A549 (cell line): Measurements from ENCODE around the gene MIR17HG. TPM values are rescaled to one million over a fixed set of nuclear protein-coding genes. Genes with fewer than 3 reads are reported as not detected.

Source experiments
- ATAC-seq, 2 experiments: fragments of 200-7000 bp in 1 of 2; fragments of >200 bp in 1 of 2; cut with Nextera tagmentation in 1 of 2; cut with Tn5 transposase in 1 of 2; 3 replicates each; pipeline versions ENCODE4 v1.8.0 to v1.9.1; 2018 to 2020; ENCODE audit warnings: mild to moderate bottlenecking in 1 of 2, moderate library complexity in 1 of 2
- CTCF ChIA-PET: fragments of 300-600 bp; sonication (Branson Sonifier 250); formaldehyde crosslinking; extraction: SDS; loops from one replicate; lab custom pipeline; 2021; ENCODE audit warnings: antibody characterized with exemption, inconsistent platforms; lab: Yijun Ruan, JAX
- POLR2A ChIA-PET: fragments of 350-600 bp; formaldehyde crosslinking; extraction: SDS; loops from one replicate; lab custom pipeline; 2021; ENCODE audit warnings: antibody characterized with exemption, inconsistent platforms; lab: Yijun Ruan, JAX
- DNase-seq, 2 experiments: peaks; one replicate each; pipeline versions ENCODE4 v3.0.0 to v3.0.0-alpha.2; 2011 to 2016; ENCODE audit warnings: low read depth in 1 of 2, low spot score in 1 of 2
- FAIRE-seq: peaks from 2 replicates; lab custom pipeline; 2011; peaks lifted over from hg19 to GRCh38; lab: Jason Lieb, UNC
- H3K27ac ChIP-seq, 2 experiments: fragments of >200 bp; sonication (Bioruptor Twin); formaldehyde crosslinking; 3 replicates each; pipeline ENCODE4 v1.5.1; 2016 to 2017
- H3K4me1 ChIP-seq: fragments of >200 bp; sonication (Bioruptor Twin); formaldehyde crosslinking; 3 replicates; pipeline ENCODE4 v1.6.1; 2016
- H3K4me2 ChIP-seq: fragments of >200 bp; sonication (Bioruptor Twin); formaldehyde crosslinking; 3 replicates; pipeline ENCODE4 v1.6.1; 2016
- H3K4me3 ChIP-seq: fragments of >200 bp; sonication (Bioruptor Twin); formaldehyde crosslinking; 3 replicates; pipeline ENCODE4 v1.5.1; 2016
- H3K9me3 ChIP-seq: fragments of >200 bp; sonication (Bioruptor Twin); formaldehyde crosslinking; 3 replicates; pipeline ENCODE4 v1.6.1; 2016
- ATOH8 ChIP-seq: fragments of 250-450 bp; sonication (Bioruptor Pico); IDR thresholded peaks from 2 replicates; pipeline ENCODE4 v1.5.0; 2020; ENCODE audit warnings: low read depth, mild to moderate bottlenecking, moderate library complexity
- CBX2 ChIP-seq: fragments of 200-600 bp; sonication (generic); IDR thresholded peaks from 2 replicates; pipeline ENCODE4 v1.6.1; 2016; ENCODE audit warnings: low read depth, mild to moderate bottlenecking, borderline replicate concordance
- CBX8 ChIP-seq: fragments of 200-600 bp; sonication (generic); IDR thresholded peaks from 2 replicates; pipeline ENCODE4 v1.6.1; 2016
- CEBPB ChIP-seq, 2 experiments: fragments of >200 bp in 1 of 2; sonication (Bioruptor Twin) in 1 of 2; formaldehyde crosslinking in 1 of 2; IDR thresholded peaks; 2 replicates each; pipeline ENCODE4 v1.6.1; 2012 to 2016
- CHD2 ChIP-seq: fragments of 150-350 bp; IDR thresholded peaks from 2 replicates; pipeline ENCODE4 v1.6.1; 2014; ENCODE audit warnings: low read length; ENCODE audit not compliant: partially characterized antibody
- FOSB ChIP-seq: fragments of 250-450 bp; sonication (Bioruptor Pico); IDR thresholded peaks from 2 replicates; pipeline ENCODE4 v1.5.0; 2020; ENCODE audit warnings: mild to moderate bottlenecking, moderate library complexity
- GATA3 ChIP-seq: IDR thresholded peaks from 2 replicates; pipeline ENCODE4 v1.6.1; 2012; ENCODE audit warnings: borderline replicate concordance
- HES2 ChIP-seq: fragments of >200 bp; sonication (Bioruptor Twin); formaldehyde crosslinking; IDR thresholded peaks from 2 replicates; pipeline ENCODE4 v1.6.1; 2016
- HOXA7 ChIP-seq: fragments of 250-450 bp; sonication (Bioruptor Pico); IDR thresholded peaks from 2 replicates; pipeline ENCODE4 v1.5.0; 2020; ENCODE audit warnings: mild to moderate bottlenecking, moderate library complexity
- HOXB13 ChIP-seq: fragments of 250-450 bp; sonication (Bioruptor Pico); IDR thresholded peaks from 2 replicates; pipeline ENCODE4 v1.5.0; 2020; ENCODE audit warnings: low read depth, mild to moderate bottlenecking, moderate library complexity
- JUN ChIP-seq, 2 experiments: fragments of >200 bp; sonication (Bioruptor Twin); formaldehyde crosslinking; IDR thresholded peaks; 2 replicates in 1 of 2; 3 replicates in 1 of 2; pipeline ENCODE4 v1.6.1; 2016 to 2017
- JUNB ChIP-seq: fragments of >200 bp; sonication (Bioruptor Twin); formaldehyde crosslinking; IDR thresholded peaks from 2 replicates; pipeline ENCODE4 v1.6.1; 2016
- KDM1A ChIP-seq: fragments of 200-600 bp; sonication (generic); IDR thresholded peaks from 2 replicates; pipeline ENCODE4 v1.6.1; 2016; ENCODE audit warnings: low read depth, mild to moderate bottlenecking
- KDM5A ChIP-seq: fragments of 200-600 bp; sonication (generic); IDR thresholded peaks from 2 replicates; pipeline ENCODE4 v1.6.1; 2016; ENCODE audit warnings: antibody characterized with exemption, mild to moderate bottlenecking
- MAFK ChIP-seq: fragments of 450-650 bp; IDR thresholded peaks from 2 replicates; pipeline ENCODE4 v1.6.1; 2014; ENCODE audit not compliant: partially characterized antibody
- MAZ ChIP-seq: fragments of 150-350 bp; IDR thresholded peaks from 2 replicates; pipeline ENCODE4 v1.6.1; 2014; ENCODE audit warnings: antibody characterized with exemption, low read depth, low read length, borderline replicate concordance
- NPAS2 ChIP-seq: fragments of 250-450 bp; sonication (Bioruptor Pico); IDR thresholded peaks from 2 replicates; pipeline ENCODE4 v1.8.0; 2022; ENCODE audit warnings: mild to moderate bottlenecking, moderate library complexity, borderline replicate concordance
- NR3C1 ChIP-seq: fragments of >200 bp; sonication (Bioruptor Twin); formaldehyde crosslinking; IDR thresholded peaks from 3 replicates; pipeline ENCODE4 v1.6.1; 2017
- PBX3 ChIP-seq: IDR thresholded peaks from 2 replicates; pipeline ENCODE4 v1.6.1; 2012
- SMC3 ChIP-seq: fragments of >200 bp; sonication (Bioruptor Twin); formaldehyde crosslinking; IDR thresholded peaks from 3 replicates; pipeline ENCODE4 v1.6.1; 2018; ENCODE audit warnings: inconsistent platforms
- SREBF2 ChIP-seq: fragments of 450-650 bp; IDR thresholded peaks from 2 replicates; pipeline ENCODE4 v1.6.1; 2014; ENCODE audit warnings: mild to moderate bottlenecking, moderate library complexity
- TFCP2L1 ChIP-seq: fragments of 250-450 bp; sonication (Bioruptor Pico); IDR thresholded peaks from 2 replicates; pipeline ENCODE4 v1.5.0; 2021; ENCODE audit warnings: mild to moderate bottlenecking
- ZC3H11A ChIP-seq: fragments of 450-650 bp; IDR thresholded peaks from 2 replicates; pipeline ENCODE4 v1.6.1; 2014; ENCODE audit warnings: antibody characterized with exemption, mild to moderate bottlenecking
- ZFP36 ChIP-seq: fragments of 450-650 bp; IDR thresholded peaks from 2 replicates; pipeline ENCODE4 v1.6.1; 2014; ENCODE audit warnings: borderline replicate concordance; ENCODE audit not compliant: partially characterized antibody
- WGBS: methylation state at CpG from one replicate; pipeline ENCODE4 v1.1.6; 2017; ENCODE audit errors: missing lambda C conversion rate; 5-methylcytosine and 5-hydroxymethylcytosine counted together
- polyA plus RNA-seq, 4 experiments: library from polyadenylated mRNA; depleted of rRNA in 3 of 4; stranded (reverse); fragments of >200 nt; fragmentation: RNase III in 1 of 4; extraction: RNeasy Plus Mini Kit Qiagen cat#74134 plus additional on column Dnase treatment in 1 of 4; gene quantifications; 2 replicates in 3 of 4; 3 replicates in 1 of 4; pipeline ENCODE4 v1.2.3, GENCODE V29; 2011 to 2017
- TF ChIP-seq, protein P1 (sequence below): fragments of 250-450 bp; sonication (Bioruptor Pico); IDR thresholded peaks from 2 replicates; pipeline ENCODE4 v1.5.0; 2021; ENCODE audit warnings: mild to moderate bottlenecking, moderate library complexity, borderline replicate concordance
- TF ChIP-seq, protein P2 (sequence below): fragments of 450-650 bp; IDR thresholded peaks from 2 replicates; pipeline ENCODE4 v1.6.1; 2014; ENCODE audit warnings: antibody characterized with exemption

MIR17HG gene
- polyA plus RNA-seq, 2 of the 4 experiments (the other 2 are of a cell fraction), result 4.9 to 7.3 TPM

GRCh38 chr13:91328726-91329125 lies 18.8 kb upstream of the MIR17HG start:
- WGBS, result 2% methylated on average over 1 of the region's 1 CpG
- TF ChIP-seq HOXB13 (no peak), MAFK (no peak), TFCP2L1 (CRISPR knock-in tag) (no peak), MAZ (no peak), KDM1A (no peak), ZC3H11A (no peak), ZFP36 (no peak), SMC3 (no peak), ATOH8 (CRISPR knock-in tag) (no peak)
- TF ChIP-seq, protein P1, sequence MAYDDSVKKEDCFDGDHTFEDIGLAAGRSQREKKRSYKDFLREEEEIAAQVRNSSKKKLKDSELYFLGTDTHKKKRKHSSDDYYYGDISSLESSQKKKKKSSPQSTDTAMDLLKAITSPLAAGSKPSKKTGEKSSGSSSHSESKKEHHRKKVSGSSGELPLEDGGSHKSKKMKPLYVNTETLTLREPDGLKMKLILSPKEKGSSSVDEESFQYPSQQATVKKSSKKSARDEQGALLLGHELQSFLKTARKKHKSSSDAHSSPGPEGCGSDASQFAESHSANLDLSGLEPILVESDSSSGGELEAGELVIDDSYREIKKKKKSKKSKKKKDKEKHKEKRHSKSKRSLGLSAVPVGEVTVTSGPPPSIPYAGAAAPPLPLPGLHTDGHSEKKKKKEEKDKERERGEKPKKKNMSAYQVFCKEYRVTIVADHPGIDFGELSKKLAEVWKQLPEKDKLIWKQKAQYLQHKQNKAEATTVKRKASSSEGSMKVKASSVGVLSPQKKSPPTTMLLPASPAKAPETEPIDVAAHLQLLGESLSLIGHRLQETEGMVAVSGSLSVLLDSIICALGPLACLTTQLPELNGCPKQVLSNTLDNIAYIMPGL, result no peak
- TF ChIP-seq, protein P2, sequence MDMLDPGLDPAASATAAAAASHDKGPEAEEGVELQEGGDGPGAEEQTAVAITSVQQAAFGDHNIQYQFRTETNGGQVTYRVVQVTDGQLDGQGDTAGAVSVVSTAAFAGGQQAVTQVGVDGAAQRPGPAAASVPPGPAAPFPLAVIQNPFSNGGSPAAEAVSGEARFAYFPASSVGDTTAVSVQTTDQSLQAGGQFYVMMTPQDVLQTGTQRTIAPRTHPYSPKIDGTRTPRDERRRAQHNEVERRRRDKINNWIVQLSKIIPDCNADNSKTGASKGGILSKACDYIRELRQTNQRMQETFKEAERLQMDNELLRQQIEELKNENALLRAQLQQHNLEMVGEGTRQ, result no peak
- TF ChIP-seq, all 56 proteins: peak for 0
- ChIA-PET POLR2A (interaction anchor here (1.2 kb wide), 1 partner anchor 21 kb away, joined by 3 read pairs; no protein-coding TSS in a partner anchor), CTCF (no interaction called here)
- no peaks in the 10 kb centered on the region for H3K9me3 ChIP-seq
- H3K4me2 ChIP-seq, result no peak overlapping the region
- no peaks in the 10 kb centered on the region for H3K4me1 ChIP-seq
- ATAC-seq (no peak), DNase-seq (no peak), FAIRE-seq (no peak)
- H3K27ac ChIP-seq, result no peak overlapping the region
- H3K4me3 ChIP-seq, result no peak overlapping the region

- TF ChIP-seq PBX3 (no peak), CBX2 (no peak), CEBPB (IDR thresholded peaks at IDR 0.05) (no peak)
- TF ChIP-seq, all 56 proteins: peak for 0
- no peak overlapping the region for H3K27ac ChIP-seq
- ATAC-seq (no peak), FAIRE-seq (no peak), DNase-seq (no peak)
- ChIA-PET POLR2A (no interaction called here), CTCF (no interaction called here)
- no peak overlapping the region for H3K4me3 ChIP-seq
- H3K4me1 ChIP-seq, result no peaks in the 10 kb centered on the region
- H3K9me3 ChIP-seq, result no peaks in the 10 kb centered on the region
- WGBS, result 84% methylated on average over 1 of the region's 1 CpG
- no peak overlapping the region for H3K4me2 ChIP-seq
Observed at GRCh38 chr13:91329733-91330132, 17.8 kb upstream of the MIR17HG start.

DNA sequence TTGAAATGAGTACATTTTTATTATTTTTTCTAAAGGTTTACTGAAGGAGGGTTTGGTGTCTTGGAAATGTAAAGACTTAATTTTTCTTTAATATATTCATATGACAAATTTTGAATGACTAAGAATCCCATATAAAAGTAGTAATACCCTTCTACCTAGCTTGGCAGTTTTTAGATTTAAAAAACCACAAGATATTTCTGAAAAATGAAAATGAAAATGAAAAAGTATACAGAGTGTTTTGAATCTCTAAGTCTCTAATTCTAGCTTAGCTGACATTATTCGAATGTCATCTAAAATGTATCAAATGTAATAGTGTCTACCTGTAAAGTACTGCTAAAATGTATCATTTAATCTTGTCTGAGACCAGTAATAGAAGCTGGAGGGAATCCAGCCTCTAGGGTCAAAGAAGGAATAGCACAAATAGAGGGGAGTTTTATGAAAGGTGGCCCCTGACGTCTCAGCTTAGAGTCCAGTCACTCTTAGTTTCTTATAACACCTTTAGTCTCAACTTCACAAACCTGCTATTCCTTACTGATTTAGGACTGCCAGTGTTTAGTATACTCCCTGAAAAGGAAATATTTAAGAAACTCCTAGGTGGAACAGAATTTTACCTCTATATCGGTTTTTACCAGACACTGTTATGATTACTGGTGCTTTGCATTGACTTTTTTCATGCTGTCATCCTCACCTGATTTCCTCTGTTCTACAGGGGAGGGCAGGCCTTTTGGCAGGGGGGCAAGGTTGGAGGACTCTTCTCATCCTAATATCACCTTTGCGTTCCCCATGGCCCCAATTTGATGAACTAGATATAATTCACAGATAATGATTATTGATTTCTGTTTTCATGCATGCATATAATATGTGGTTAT lies 16.2 kb upstream of the MIR17HG start:
- H3K27ac ChIP-seq, result no peak overlapping the region
- DNase-seq (no peak), ATAC-seq (no peak)
- no peak overlapping the region for H3K4me3 ChIP-seq
- H3K9me3 ChIP-seq, result no peaks in the 10 kb centered on the region
- CTCF ChIA-PET, result no interaction called here
- 10% methylated on average over 4 of the region's 4 CpGs for WGBS
- no peak for TF ChIP-seq JUNB
- TF ChIP-seq KDM1A, result no peak
- no peak for TF ChIP-seq SREBF2
- TF ChIP-seq FOSB (CRISPR knock-in tag), result no peak
- TF ChIP-seq CBX8, result no peak
- no peak for TF ChIP-seq ZFP36
- TF ChIP-seq CHD2, result no peak
- TF ChIP-seq HES2, result no peak
- no peak for TF ChIP-seq HOXA7 (CRISPR knock-in tag)
- TF ChIP-seq GATA3, result no peak
- TF ChIP-seq MAFK, result no peak
- TF ChIP-seq NPAS2, result no peak
- TF ChIP-seq PBX3, result no peak
- no peak for TF ChIP-seq MAZ
- TF ChIP-seq NR3C1, result no peak
- no peak for TF ChIP-seq JUN (IDR thresholded peaks at IDR 0.05)
- TF ChIP-seq KDM5A, result no peak
- TF ChIP-seq, all 56 proteins: peak for 0
- no peak for FAIRE-seq
- POLR2A ChIA-PET, result no interaction called here
- Histone ChIP-seq H3K4me1 (no peaks in the 10 kb centered on the region), H3K4me2 (no peak overlapping the region)
